PC-3 (cell line): ENCODE data around the gene NOSTRIN. TPM values are rescaled to one million over a fixed set of nuclear protein-coding genes. Genes with fewer than 3 reads are reported as not detected.
"Not testable (repeated sequence)": the region's sequence is repeated elsewhere in the genome, so short reads cannot be mapped to it uniquely, and the experiment has no call there.

Source experiments
- ATAC-seq: fragments of 200-7000 bp; cut with Tn5 transposase; 2 replicates; pipeline ENCODE4 v1.9.1; 2020; ENCODE audit warnings: mild to moderate bottlenecking, moderate library complexity
- BruUV-seq: library from RNA; stranded (reverse); fragments of 400-500 nt; replicated peaks from 2 replicates; lab custom pipeline; 2021; lab: Mats Ljungman, UMichigan
- CTCF ChIA-PET: fragments of 300-600 bp; sonication (Branson Sonifier 250); formaldehyde crosslinking; loops from one replicate; lab custom pipeline; 2022; ENCODE audit warnings: antibody characterized with exemption; lab: Charles Lee
- POLR2A ChIA-PET: fragments of 300-600 bp; sonication (Branson Sonifier 250); formaldehyde crosslinking; loops from one replicate; lab custom pipeline; 2022; ENCODE audit warnings: antibody characterized with exemption; ENCODE audit not compliant: unreplicated experiment; lab: Charles Lee
- DNase-seq: peaks from one replicate; pipeline ENCODE4 v3.0.0-alpha.2; 2015
- H2AFZ ChIP-seq: fragments of 300-600 bp; sonication (generic); 2 replicates; pipeline ENCODE4 v1.6.0; 2016; ENCODE audit warnings: antibody characterized with exemption, low read length
- H3F3A ChIP-seq: fragments of 300-600 bp; sonication (generic); one replicate; pipeline ENCODE4 v1.6.0; 2017; ENCODE audit warnings: antibody characterized with exemption, low read length, control low read depth, mild to moderate bottlenecking; ENCODE audit not compliant: unreplicated experiment
- H3K27ac ChIP-seq: fragments of 300-600 bp; sonication (generic); 2 replicates; pipeline ENCODE4 v1.5.1; 2016; ENCODE audit warnings: mild to moderate bottlenecking, low read length
- H3K27me3 ChIP-seq: fragments of 300-600 bp; sonication (generic); 2 replicates; pipeline ENCODE4 v1.6.1; 2016; ENCODE audit warnings: low read length, mixed read lengths
- H3K36me3 ChIP-seq: fragments of 300-600 bp; sonication (generic); 2 replicates; pipeline ENCODE4 v1.6.1; 2016; ENCODE audit warnings: low read depth, mixed run types, low read length, mixed read lengths
- H3K4me1 ChIP-seq: fragments of 300-600 bp; sonication (generic); 2 replicates; pipeline ENCODE4 v1.5.1; 2016; ENCODE audit warnings: low read length; ENCODE audit not compliant: insufficient read depth
- H3K4me2 ChIP-seq: fragments of 300-600 bp; sonication (generic); 2 replicates; pipeline ENCODE4 v1.6.0; 2016; ENCODE audit warnings: low read length
- H3K4me3 ChIP-seq: fragments of 300-600 bp; sonication (generic); 2 replicates; pipeline ENCODE4 v1.5.1; 2016; ENCODE audit warnings: mild to moderate bottlenecking, low read length, mixed read lengths
- H3K79me2 ChIP-seq: fragments of 300-600 bp; sonication (generic); 2 replicates; pipeline ENCODE4 v1.6.1; 2017; ENCODE audit warnings: low read length, mixed read lengths
- H3K9ac ChIP-seq: fragments of 300-600 bp; sonication (generic); 2 replicates; pipeline ENCODE4 v1.6.0; 2016; ENCODE audit warnings: mild to moderate bottlenecking, low read length
- H3K9me2 ChIP-seq: fragments of 300-600 bp; sonication (generic); replicated peaks from 2 replicates; pipeline ENCODE4 v1.6.1; 2016; ENCODE audit warnings: mixed run types, low read length, mixed read lengths
- H3K9me3 ChIP-seq: fragments of 300-600 bp; sonication (generic); 2 replicates; pipeline ENCODE4 v1.6.1; 2016; ENCODE audit warnings: low read length, mixed read lengths
- H4K20me1 ChIP-seq: fragments of 300-600 bp; sonication (generic); 2 replicates; pipeline ENCODE4 v1.6.1; 2016; ENCODE audit warnings: low read length, mixed read lengths
- CTCF ChIP-seq: fragments of 300-600 bp; sonication (generic); conservative IDR thresholded peaks from 2 replicates; pipeline ENCODE4 v1.5.1; 2017; ENCODE audit warnings: antibody characterized with exemption, low read depth, mild to moderate bottlenecking, low read length
- EZH2 ChIP-seq: fragments of 300-600 bp; sonication (generic); IDR thresholded peaks from one replicate; pipeline ENCODE4 v1.6.1; 2017; ENCODE audit warnings: antibody characterized with exemption, mild to moderate bottlenecking, low read length; ENCODE audit not compliant: unreplicated experiment
- EZH2phosphoT487 ChIP-seq: fragments of 300-600 bp; sonication (generic); IDR thresholded peaks from 2 replicates; pipeline ENCODE4 v1.6.1; 2018; ENCODE audit warnings: mild to moderate bottlenecking, antibody characterized with exemption, low read length, borderline replicate concordance
- intact Hi-C: fragments of 100-400 bp; cut with micrococcal nuclease; formaldehyde crosslinking; loops from 2 replicates; pipeline ENCODE4 v1.9.0; 2023
- total RNA-seq: library from RNA; depleted of rRNA; stranded (reverse); fragments of >200 nt; gene quantifications from 2 replicates; pipeline ENCODE4 v1.2.3, GENCODE V29; 2014

NOSTRIN gene
- total RNA-seq, 1 experiment from 2014 or later: 1.1 TPM

- DNase-seq (no peak), ATAC-seq (peak; percentile 54)
- no peaks in the 10 kb centered on the region for H4K20me1 ChIP-seq
- TF ChIP-seq EZH2 (no peak), CTCF (no peak), EZH2phosphoT487 (no peak)
- peaks cover 25% of the 10 kb centered on the region for H3K36me3 ChIP-seq
- ChIA-PET CTCF (no interaction called here), POLR2A (no interaction called here)
- no peak overlapping the region for H2AFZ ChIP-seq
- no peaks in the 10 kb centered on the region for H3K9me3 ChIP-seq
- intact Hi-C loops: no loop called here
- no TSS peak for BruUV-seq
- H3F3A ChIP-seq: no peaks in the 10 kb centered on the region
- H3K27me3 ChIP-seq: no peaks in the 10 kb centered on the region
- no peak overlapping the region for H3K4me2 ChIP-seq
- no peaks in the 10 kb centered on the region for H3K9me2 ChIP-seq
- H3K79me2 ChIP-seq: no peaks in the 10 kb centered on the region
- H3K9ac ChIP-seq: no peak overlapping the region
- H3K27ac ChIP-seq: no peak overlapping the region
- 0 out of 2 replicates have a peak, but pooled peaks cover 8% of the 10 kb centered on the region for H3K4me1 ChIP-seq
- H3K4me3 ChIP-seq: no peak overlapping the region
Observed at GRCh38 chr2:168874368-168875054, 72.1 kb downstream of the NOSTRIN start.

- H3K9ac ChIP-seq, H3K9me2 ChIP-seq, H3K27me3 ChIP-seq, ATAC-seq, POLR2A ChIA-PET, H3K4me2 ChIP-seq, H3K9me3 ChIP-seq, H3K27ac ChIP-seq, BruUV-seq, H3K4me3 ChIP-seq, DNase-seq, CTCF ChIA-PET, H3F3A ChIP-seq, H4K20me1 ChIP-seq, H2AFZ ChIP-seq, intact Hi-C loops: not testable (repeated sequence)
- H3K79me2 ChIP-seq: peaks cover 10% of the 10 kb centered on the region
- peaks cover 11% of the 10 kb centered on the region for H3K4me1 ChIP-seq
- H3K36me3 ChIP-seq: peaks cover 13% of the 10 kb centered on the region; the same call in 1 of the 2 replicates
Observed at GRCh38 chr2:168882163-168882562, 79.7 kb downstream of the NOSTRIN start.

GRCh38 chr2:168884975-168885374 is 82.5 kb downstream of the NOSTRIN start:
- DNase-seq (peak; percentile 71), ATAC-seq (peak; percentile 73)
- POLR2A ChIA-PET: no interaction called here
- peak overlapping the region; percentile 18; the same call in 1 of the 2 replicates for H3K4me2 ChIP-seq
- no peaks in the 10 kb centered on the region for H3K9me3 ChIP-seq
- intact Hi-C loops: no loop called here
- no peaks in the 10 kb centered on the region for H3K9me2 ChIP-seq
- TF ChIP-seq EZH2phosphoT487 (no peak), CTCF (no peak), EZH2 (no peak)
- peaks cover 16% of the 10 kb centered on the region; the same call in 1 of the 2 replicates for H3K36me3 ChIP-seq
- BruUV-seq: no TSS peak
- H3K27ac ChIP-seq: no peak overlapping the region
- H3K4me3 ChIP-seq: no peak overlapping the region
- peaks cover 16% of the 10 kb centered on the region for H3K4me1 ChIP-seq
- H3K79me2 ChIP-seq: peaks cover 20% of the 10 kb centered on the region
- H3K27me3 ChIP-seq: no peaks in the 10 kb centered on the region
- H4K20me1 ChIP-seq: peaks cover 7% of the 10 kb centered on the region; the same call in 1 of the 2 replicates
- H2AFZ ChIP-seq: no peak overlapping the region
- H3F3A ChIP-seq: no peaks in the 10 kb centered on the region
- no peak overlapping the region for H3K9ac ChIP-seq
- CTCF ChIA-PET: no interaction called here
